HG03097 (cell line): ENCODE measurements around the gene SPECC1.
"Not testable (repeated sequence)": the region's sequence is repeated elsewhere in the genome, so short reads cannot be mapped to it uniquely, and the experiment has no call there.

Experiments used
- ATAC-seq: cut with Tn5 transposase; IDR thresholded peaks from one replicate; pipeline ENCODE4 v1.9.1; 2021; ENCODE audit not compliant: unreplicated experiment, low FRiP score

Gene SPECC1

GRCh38 chr17:20009052-20009301, 182 bp upstream of the SPECC1 start:
- no peak for ATAC-seq

- ATAC-seq: no peak
Observed at GRCh38 chr17:20010099-20010863, 1.1 kb downstream of the SPECC1 start.

GRCh38 chr17:20010936-20011335, 1.8 kb downstream of the SPECC1 start:
- no peak for ATAC-seq

GRCh38 chr17:20012017-20012536, 2.9 kb downstream of the SPECC1 start:
- no peak for ATAC-seq

- ATAC-seq: not testable (repeated sequence)
Observed at GRCh38 chr17:20016475-20016992, 7.4 kb downstream of the SPECC1 start.

- ATAC-seq: no peak
Observed at GRCh38 chr17:20022701-20023100, 13.5 kb downstream of the SPECC1 start.

- no peak for ATAC-seq
Observed at GRCh38 chr17:20026960-20027359, 17.8 kb downstream of the SPECC1 start.

GRCh38 chr17:20028443-20028842, 19.3 kb downstream of the SPECC1 start:
- ATAC-seq: no peak

GRCh38 chr17:20032636-20033035, 23.5 kb downstream of the SPECC1 start:
- no peak for ATAC-seq

GRCh38 chr17:20033415-20033814, 24.3 kb downstream of the SPECC1 start:
- ATAC-seq: no peak

GRCh38 chr17:20035501-20035900, 26.3 kb downstream of the SPECC1 start:
- no peak for ATAC-seq

GRCh38 chr17:20037286-20037685, 28.1 kb downstream of the SPECC1 start:
- not testable (repeated sequence) for ATAC-seq

GRCh38 chr17:20039037-20039436, 29.9 kb downstream of the SPECC1 start:
- no peak for ATAC-seq

- no peak for ATAC-seq
Observed at GRCh38 chr17:20040216-20040615, 31.1 kb downstream of the SPECC1 start.

- no peak for ATAC-seq
Observed at GRCh38 chr17:20043021-20043420, 33.9 kb downstream of the SPECC1 start.

- ATAC-seq: no peak
Observed at GRCh38 chr17:20045476-20045875, 36.3 kb downstream of the SPECC1 start.

- ATAC-seq: no peak
Observed at GRCh38 chr17:20046629-20047028, 37.5 kb downstream of the SPECC1 start.

GRCh38 chr17:20051624-20052023, 42.5 kb downstream of the SPECC1 start:
- ATAC-seq: no peak

- no peak for ATAC-seq
Observed at GRCh38 chr17:20053361-20053964, 44.3 kb downstream of the SPECC1 start.

GRCh38 chr17:20059728-20060188, 50.6 kb downstream of the SPECC1 start:
- ATAC-seq: no peak

GRCh38 chr17:20063665-20064648, 54.8 kb downstream of the SPECC1 start:
- peak; percentile 48 for ATAC-seq
